Activated naive CD4-positive, alpha-beta T cell treated with anti-CD3 and anti-CD28 coated beads, Interleukin-2, amount 10 ng/mL, durations not matched to agents 7 days and 5 days (primary cell): Measurements from ENCODE around the gene KIF26B.
"Not testable (repeated sequence)": the region's sequence is repeated elsewhere in the genome, so short reads cannot be mapped to it uniquely, and the experiment has no call there.

ENCODE experiments used
- CTCF ChIA-PET: fragments of 350-600 bp; sonication (Branson Sonifier 250); formaldehyde crosslinking; loops from one replicate; lab custom pipeline; 2021; ENCODE audit warnings: antibody characterized with exemption; lab: Charles Lee
- DNase-seq: peaks from one replicate; pipeline ENCODE4 v3.0.0-alpha.2; 2020
- H3K27ac Mint-ChIP-seq: one replicate; pipeline ENCODE4 v1.8.0; 2021; ENCODE audit warnings: mild to moderate bottlenecking, moderate library complexity, mixed read lengths
- H3K27me3 Mint-ChIP-seq: one replicate; pipeline ENCODE4 v1.8.0; 2021; ENCODE audit warnings: mild to moderate bottlenecking, mixed read lengths
- H3K36me3 Mint-ChIP-seq: one replicate; pipeline ENCODE4 v1.8.0; 2021; ENCODE audit warnings: mixed read lengths
- H3K4me1 Mint-ChIP-seq: one replicate; pipeline ENCODE4 v1.8.0; 2021; ENCODE audit warnings: mixed read lengths
- H3K4me3 Mint-ChIP-seq: one replicate; pipeline ENCODE4 v1.8.0; 2021; ENCODE audit warnings: mild to moderate bottlenecking, moderate library complexity, mixed read lengths
- H3K9me3 Mint-ChIP-seq: one replicate; pipeline ENCODE4 v1.8.0; 2021; ENCODE audit warnings: mixed read lengths

KIF26B gene

DNA sequence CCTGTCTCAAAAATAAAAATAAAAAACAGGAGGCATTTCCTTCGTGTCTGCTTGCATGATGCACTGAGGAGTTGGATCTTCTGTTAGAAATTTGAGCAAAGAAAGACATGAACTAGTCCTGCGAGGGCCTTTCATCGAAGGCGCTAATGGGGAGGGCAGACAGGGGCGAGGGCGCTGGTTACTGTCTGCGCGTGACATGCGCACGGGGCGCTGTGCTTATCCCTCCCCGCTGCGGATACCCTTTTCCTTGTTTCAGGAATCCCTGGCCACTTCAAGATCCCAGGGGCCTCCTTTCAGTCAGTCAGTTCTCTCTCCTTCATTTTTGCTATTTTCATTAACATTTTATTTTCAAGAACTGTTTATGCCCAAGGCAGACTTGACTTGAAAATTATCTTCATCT lies 545.8 kb downstream of the KIF26B start:
- DNase-seq, result no peak
- CTCF ChIA-PET, result no interaction called here
- Mint-ChIP-seq H3K27ac (no peak overlapping the region), H3K27me3 (no peaks in the 10 kb centered on the region), H3K36me3 (no peaks in the 10 kb centered on the region), H3K4me3 (no peak overlapping the region), H3K4me1 (no peaks in the 10 kb centered on the region), H3K9me3 (peaks cover 3% of the 10 kb centered on the region)

DNA sequence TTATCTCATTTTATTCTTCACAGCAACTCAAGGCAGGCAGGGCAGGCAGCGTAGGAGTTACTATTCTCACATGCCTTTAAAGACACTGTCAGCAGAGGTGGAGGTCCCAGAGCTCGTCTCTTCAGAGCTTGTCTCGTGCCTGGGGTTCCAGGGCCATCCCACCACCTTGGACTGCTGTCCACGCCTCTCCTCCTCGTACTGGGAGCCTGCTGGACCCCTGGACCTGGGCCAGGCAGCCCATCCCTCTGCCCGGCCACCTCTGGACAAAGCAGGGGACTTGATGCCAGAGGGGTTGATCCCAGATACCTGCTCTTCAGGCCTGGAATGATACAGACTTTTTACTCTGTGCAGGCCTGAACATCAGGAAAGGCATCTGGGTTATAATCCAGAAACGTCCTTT lies 546.8 kb downstream of the KIF26B start:
- Mint-ChIP-seq H3K36me3 (no peaks in the 10 kb centered on the region), H3K9me3 (peaks cover 3% of the 10 kb centered on the region), H3K27me3 (no peaks in the 10 kb centered on the region), H3K4me1 (no peaks in the 10 kb centered on the region), H3K4me3 (no peak overlapping the region), H3K27ac (no peak overlapping the region)
- no peak for DNase-seq
- CTCF ChIA-PET, result no interaction called here

DNA sequence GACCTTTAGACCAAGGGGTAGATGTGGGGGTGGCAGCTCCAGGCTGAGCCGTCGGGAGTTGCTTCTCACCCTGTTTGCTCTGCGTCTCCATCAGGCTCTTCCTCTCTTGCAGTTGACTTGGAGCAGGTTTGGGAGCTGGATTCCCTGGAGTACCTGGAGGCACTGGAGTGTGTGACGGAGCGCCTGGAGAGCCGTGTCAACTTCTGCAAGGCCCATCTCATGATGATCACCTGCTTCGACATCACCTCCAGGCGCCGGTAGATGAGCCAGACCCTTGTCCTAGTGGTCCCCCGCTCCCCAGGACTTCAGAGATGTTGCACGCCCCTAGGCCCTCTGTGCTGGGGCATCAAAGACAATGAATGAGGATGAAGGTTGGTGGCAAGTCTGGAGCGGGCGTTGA lies 547.6 kb downstream of the KIF26B start:
- Mint-ChIP-seq H3K27ac (no peak overlapping the region), H3K9me3 (peaks cover 3% of the 10 kb centered on the region), H3K4me3 (no peak overlapping the region), H3K4me1 (no peaks in the 10 kb centered on the region), H3K27me3 (no peaks in the 10 kb centered on the region), H3K36me3 (no peaks in the 10 kb centered on the region)
- DNase-seq, result no peak
- CTCF ChIA-PET, result no interaction called here

DNA sequence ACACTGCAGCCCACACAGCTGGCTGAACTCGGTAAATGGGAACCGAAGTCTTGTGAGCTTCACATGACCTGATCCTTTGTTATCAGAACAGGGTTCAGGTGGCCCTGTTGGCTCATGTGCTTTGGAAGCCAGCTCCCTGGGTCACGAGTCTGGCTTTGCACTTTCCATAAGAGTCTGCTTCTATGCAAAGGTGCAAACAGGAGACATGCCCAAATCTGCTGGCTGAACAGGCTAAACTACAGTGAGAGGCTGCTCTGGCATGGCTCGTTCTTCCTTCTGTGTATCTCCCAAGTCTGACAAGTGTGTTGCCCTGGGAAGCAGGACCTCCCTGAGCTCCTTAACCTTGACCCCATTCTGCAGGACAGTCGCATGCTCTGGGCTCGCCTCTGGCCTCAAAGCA lies 549.6 kb downstream of the KIF26B start:
- H3K4me3 Mint-ChIP-seq, result no peak overlapping the region
- CTCF ChIA-PET, result no interaction called here
- no peaks in the 10 kb centered on the region for H3K36me3 Mint-ChIP-seq
- no peaks in the 10 kb centered on the region for H3K27me3 Mint-ChIP-seq
- H3K27ac Mint-ChIP-seq, result no peak overlapping the region
- no peak for DNase-seq
- H3K9me3 Mint-ChIP-seq, result no peaks in the 10 kb centered on the region
- no peaks in the 10 kb centered on the region for H3K4me1 Mint-ChIP-seq

DNA sequence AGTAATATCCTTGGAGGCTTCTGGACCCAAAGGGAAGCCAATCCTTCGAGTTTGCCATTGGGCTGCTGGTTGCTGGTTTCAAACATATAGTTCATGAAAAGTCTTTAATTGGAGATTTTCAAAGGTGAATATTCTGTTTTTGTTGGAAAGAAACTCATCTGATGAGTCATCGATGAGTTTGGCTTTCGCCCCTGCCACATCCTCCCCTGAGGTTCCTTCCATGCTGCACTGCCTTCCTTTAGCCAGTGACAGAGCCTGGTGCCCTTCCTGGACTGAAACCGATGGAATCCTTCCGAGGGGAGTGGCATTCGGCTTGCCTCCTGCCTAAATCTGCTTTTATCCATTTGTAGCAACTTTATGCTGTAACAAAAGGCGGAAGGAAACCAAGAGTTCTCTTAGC lies 550.0 kb downstream of the KIF26B start:
- DNase-seq, result no peak
- Mint-ChIP-seq H3K4me1 (no peaks in the 10 kb centered on the region), H3K4me3 (no peak overlapping the region), H3K36me3 (no peaks in the 10 kb centered on the region), H3K9me3 (no peaks in the 10 kb centered on the region), H3K27ac (no peak overlapping the region), H3K27me3 (no peaks in the 10 kb centered on the region)
- CTCF ChIA-PET, result no interaction called here

DNA sequence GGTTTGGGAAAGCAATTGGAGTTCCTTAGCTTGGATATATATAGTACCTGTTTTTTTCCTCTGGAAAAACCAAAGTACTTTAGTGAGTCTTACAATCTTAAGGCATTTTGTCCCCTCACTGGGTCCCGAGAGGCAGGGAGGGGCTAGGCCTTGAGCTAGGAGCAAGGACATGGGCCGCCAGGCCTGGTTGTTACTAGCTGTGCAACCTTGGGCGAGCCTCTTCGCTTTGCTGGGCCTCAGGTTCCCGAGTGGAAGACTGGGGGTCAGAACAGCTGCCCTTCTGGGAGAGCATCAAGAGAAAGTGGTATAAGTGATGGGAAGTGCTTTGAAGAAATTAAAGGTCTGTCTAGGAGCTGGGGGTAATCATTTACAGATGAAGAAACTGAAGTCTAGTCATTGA lies 553.2 kb downstream of the KIF26B start:
- Mint-ChIP-seq H3K27me3 (no peaks in the 10 kb centered on the region), H3K4me3 (no peak overlapping the region), H3K27ac (no peak overlapping the region), H3K36me3 (no peaks in the 10 kb centered on the region), H3K9me3 (no peaks in the 10 kb centered on the region), H3K4me1 (no peaks in the 10 kb centered on the region)
- DNase-seq, result no peak
- CTCF ChIA-PET, result no interaction called here

DNA sequence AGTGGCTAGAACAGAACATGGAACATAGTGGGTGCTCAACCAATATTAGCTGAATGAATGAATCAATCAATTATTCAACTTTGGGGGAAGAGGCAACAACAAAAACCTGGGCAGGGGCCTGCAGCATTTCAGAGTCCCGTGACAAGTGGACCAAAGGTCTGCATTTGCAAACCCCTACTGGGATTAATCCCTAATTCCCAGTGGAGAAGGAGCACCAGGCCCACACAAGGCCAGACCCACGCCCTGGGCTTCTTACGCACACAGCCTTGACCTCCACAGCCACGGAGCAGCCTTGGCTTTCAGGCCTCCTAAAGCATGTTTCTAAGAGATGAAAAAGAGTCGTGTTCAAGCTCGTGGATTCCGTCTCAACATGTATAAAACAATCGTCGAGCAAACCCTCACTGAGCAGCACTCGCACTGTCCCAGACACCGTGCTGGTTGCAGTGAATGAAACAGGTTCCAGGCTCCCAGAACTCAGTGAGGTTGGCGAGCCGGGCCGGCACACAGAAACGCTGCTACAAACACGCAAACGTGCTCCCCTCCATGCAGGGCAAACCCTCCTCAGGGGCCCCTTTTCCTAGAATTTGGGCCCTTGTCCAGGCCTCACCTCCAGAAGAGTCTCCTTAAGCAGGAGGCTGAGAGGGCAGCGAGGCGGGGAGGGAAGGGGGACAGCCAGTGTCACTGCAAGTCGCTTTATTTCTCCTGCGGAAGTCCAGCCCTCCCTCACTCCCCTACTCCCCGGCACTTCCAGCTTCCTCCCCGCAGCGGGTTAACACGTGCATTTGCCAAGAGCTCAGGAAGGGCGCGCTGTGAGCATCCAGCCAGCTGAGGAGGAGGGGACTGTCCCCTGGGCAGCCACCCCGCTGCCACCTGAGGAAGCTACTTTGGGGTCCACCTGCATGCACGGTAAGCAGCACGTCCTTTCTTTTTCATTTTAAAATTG lies 556.4 kb downstream of the KIF26B start:
- H3K9me3 Mint-ChIP-seq, result no peaks in the 10 kb centered on the region
- H3K27ac Mint-ChIP-seq, result no peak overlapping the region
- no peak overlapping the region for H3K4me3 Mint-ChIP-seq
- DNase-seq, result no peak
- CTCF ChIA-PET, result no interaction called here
- no peaks in the 10 kb centered on the region for H3K36me3 Mint-ChIP-seq
- H3K4me1 Mint-ChIP-seq, result no peaks in the 10 kb centered on the region
- H3K27me3 Mint-ChIP-seq, result no peaks in the 10 kb centered on the region

DNA sequence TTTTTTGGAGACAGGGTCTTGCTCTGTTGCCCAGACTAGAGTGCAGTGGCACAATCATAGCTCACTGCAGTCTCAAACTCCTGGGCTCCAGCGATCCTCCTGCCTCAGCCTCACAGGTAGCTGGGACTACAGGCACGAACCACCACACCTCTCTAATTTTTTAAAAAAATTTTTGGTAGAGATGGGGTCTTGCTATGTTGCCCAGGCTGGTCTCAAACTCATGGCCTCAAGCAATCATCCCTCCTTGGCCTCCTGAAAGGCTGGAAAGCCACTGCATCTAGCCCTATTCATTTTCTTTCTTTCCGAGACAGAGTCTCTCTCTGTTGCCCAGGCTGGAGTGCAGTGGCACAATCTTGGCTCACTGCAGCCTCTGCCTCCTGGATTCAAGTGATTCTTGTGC lies 559.2 kb downstream of the KIF26B start:
- H3K36me3 Mint-ChIP-seq, DNase-seq, H3K27me3 Mint-ChIP-seq, H3K4me1 Mint-ChIP-seq, H3K4me3 Mint-ChIP-seq, H3K9me3 Mint-ChIP-seq, CTCF ChIA-PET, H3K27ac Mint-ChIP-seq: not testable (repeated sequence)

DNA sequence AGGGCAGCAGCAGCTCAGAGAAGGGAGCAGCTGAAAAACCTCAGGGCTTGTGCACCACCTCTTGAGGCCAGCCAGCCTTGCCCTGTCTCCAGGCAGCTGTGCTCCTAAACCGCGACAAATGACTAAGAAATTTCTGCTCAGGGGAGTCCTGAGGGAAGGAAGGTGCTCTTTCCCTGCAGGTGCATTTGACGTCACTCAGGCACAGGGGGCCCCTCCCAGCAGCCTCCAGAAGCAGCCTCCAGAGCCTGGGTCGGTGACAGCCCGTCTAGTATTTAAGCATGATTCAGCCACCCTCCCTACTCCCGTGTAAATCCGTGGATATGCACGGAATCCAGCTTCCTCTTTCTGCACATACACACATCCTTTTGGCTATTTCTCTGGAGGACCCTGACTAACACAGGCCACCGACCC lies 560.5 kb downstream of the KIF26B start:
- CTCF ChIA-PET, result interaction anchor here (0.6 kb wide), 1 partner anchor 55 kb away, joined by 3 read pairs; no protein-coding TSS in a partner anchor
- Mint-ChIP-seq H3K36me3 (no peaks in the 10 kb centered on the region), H3K4me1 (no peaks in the 10 kb centered on the region), H3K4me3 (no peak overlapping the region), H3K27ac (no peak overlapping the region), H3K27me3 (no peaks in the 10 kb centered on the region), H3K9me3 (no peaks in the 10 kb centered on the region)
- DNase-seq, result no peak

DNA sequence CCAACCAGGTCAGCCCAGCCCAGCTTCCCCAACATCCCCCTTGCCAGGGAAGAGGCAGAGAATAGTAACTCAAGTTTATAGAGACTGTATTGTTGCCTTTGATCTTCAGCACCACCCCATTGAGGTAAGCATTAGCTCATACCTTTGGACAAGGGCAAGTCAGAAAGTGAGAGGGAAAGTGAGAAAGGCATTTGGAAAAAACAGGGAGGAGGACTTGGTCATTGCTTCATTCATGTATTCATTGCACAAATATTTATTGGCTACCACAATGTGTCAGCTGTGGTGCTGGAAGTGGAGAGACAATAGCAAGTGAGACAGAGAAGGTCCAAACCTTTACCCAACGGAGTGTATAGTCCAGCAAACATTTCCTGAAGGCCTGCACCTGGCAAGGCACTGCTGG lies 561.2 kb downstream of the KIF26B start:
- Mint-ChIP-seq H3K4me1 (no peaks in the 10 kb centered on the region), H3K9me3 (no peaks in the 10 kb centered on the region), H3K27ac (no peak overlapping the region), H3K4me3 (no peak overlapping the region), H3K27me3 (no peaks in the 10 kb centered on the region), H3K36me3 (no peaks in the 10 kb centered on the region)
- DNase-seq, result no peak
- CTCF ChIA-PET, result no interaction called here

DNA sequence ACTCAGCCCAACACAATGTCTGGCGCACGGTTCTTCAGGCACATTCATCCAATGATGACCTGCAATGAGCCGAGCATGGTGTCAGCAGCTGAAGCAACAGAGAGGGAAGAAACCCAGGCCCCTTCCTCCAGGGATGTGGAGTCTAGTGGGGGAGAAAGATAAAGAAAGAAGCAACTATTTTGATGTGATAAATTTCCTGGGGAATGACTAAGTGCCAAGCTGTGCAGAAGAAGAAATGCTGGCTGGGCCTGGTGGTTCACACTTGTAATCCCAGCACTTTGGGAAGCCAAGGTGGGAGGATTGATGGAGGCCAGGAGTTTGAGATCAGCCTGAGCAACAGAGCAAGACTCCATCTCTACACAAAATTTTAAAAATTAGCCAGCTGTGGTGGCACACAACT lies 561.8 kb downstream of the KIF26B start:
- H3K4me3 Mint-ChIP-seq, result no peak overlapping the region
- H3K36me3 Mint-ChIP-seq, result no peaks in the 10 kb centered on the region
- H3K4me1 Mint-ChIP-seq, result no peaks in the 10 kb centered on the region
- CTCF ChIA-PET, result no interaction called here
- DNase-seq, result no peak
- no peaks in the 10 kb centered on the region for H3K27me3 Mint-ChIP-seq
- no peaks in the 10 kb centered on the region for H3K9me3 Mint-ChIP-seq
- no peak overlapping the region for H3K27ac Mint-ChIP-seq

DNA sequence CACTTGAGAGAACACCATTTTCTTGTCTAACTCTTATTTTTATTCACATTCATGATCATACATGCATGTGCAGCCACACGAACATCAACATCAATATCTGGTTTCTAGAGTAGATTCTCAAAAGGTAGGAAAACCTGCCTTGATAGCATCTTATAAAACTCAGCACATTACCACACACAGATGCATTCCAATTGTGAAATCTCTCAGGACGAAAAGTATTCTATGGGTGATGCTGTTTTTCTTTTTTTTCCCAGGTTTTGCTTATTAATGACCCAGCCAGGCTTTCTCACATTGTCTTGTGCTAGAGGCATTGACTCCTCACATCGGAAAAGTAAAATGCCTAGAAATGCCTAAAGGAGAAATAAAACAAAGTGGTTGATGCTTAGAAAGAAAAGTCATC lies 562.8 kb downstream of the KIF26B start:
- Mint-ChIP-seq H3K27ac (no peak overlapping the region), H3K4me1 (no peaks in the 10 kb centered on the region), H3K27me3 (no peaks in the 10 kb centered on the region), H3K36me3 (no peaks in the 10 kb centered on the region), H3K4me3 (no peak overlapping the region), H3K9me3 (peaks cover 1% of the 10 kb centered on the region)
- DNase-seq, result no peak
- CTCF ChIA-PET, result no interaction called here

DNA sequence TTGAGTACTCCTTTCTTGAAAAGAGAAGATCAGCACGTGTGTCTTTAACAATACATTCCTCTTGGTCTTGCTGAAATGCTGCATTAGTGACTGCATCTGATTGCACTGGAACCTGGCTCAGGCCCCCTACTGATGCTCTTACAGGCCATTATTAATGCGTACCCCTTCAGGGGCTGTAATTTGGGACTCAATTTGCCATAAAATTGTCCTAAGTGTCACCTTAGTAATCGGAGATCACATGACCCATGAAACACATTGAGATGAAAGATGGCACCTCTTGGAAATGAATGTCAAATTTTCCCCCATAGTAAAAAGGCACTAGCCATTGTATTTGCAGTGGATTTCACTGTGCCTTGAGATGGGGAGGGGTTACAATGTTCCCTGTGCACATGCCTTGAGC lies 563.3 kb downstream of the KIF26B start:
- no peaks in the 10 kb centered on the region for H3K4me1 Mint-ChIP-seq
- no peak for DNase-seq
- H3K36me3 Mint-ChIP-seq, result no peaks in the 10 kb centered on the region
- no peaks in the 10 kb centered on the region for H3K27me3 Mint-ChIP-seq
- H3K9me3 Mint-ChIP-seq, result peaks cover 1% of the 10 kb centered on the region
- H3K4me3 Mint-ChIP-seq, result no peak overlapping the region
- H3K27ac Mint-ChIP-seq, result no peak overlapping the region
- CTCF ChIA-PET, result no interaction called here

DNA sequence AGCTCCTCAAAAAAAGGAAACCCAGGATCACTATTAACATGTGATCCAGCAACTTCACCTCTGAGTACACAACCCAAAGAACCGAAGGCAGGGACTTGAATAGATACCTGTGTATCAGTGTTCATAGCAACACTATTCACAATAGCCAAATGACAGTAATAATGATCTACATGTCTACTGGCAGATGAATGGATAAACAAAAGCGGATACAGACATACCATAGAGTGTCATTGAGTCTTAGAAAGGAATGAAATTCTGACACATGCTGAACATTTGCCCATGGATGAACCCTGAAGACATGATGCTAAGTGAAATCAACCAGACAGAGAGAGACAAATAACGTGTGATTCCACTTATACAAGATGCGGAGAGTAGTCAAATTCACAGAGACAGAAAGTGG lies 564.2 kb downstream of the KIF26B start:
- H3K9me3 Mint-ChIP-seq, result peaks cover 4% of the 10 kb centered on the region
- no peaks in the 10 kb centered on the region for H3K4me1 Mint-ChIP-seq
- DNase-seq, result no peak
- CTCF ChIA-PET, result no interaction called here
- H3K36me3 Mint-ChIP-seq, result no peaks in the 10 kb centered on the region
- no peak overlapping the region for H3K27ac Mint-ChIP-seq
- no peaks in the 10 kb centered on the region for H3K27me3 Mint-ChIP-seq
- no peak overlapping the region for H3K4me3 Mint-ChIP-seq

DNA sequence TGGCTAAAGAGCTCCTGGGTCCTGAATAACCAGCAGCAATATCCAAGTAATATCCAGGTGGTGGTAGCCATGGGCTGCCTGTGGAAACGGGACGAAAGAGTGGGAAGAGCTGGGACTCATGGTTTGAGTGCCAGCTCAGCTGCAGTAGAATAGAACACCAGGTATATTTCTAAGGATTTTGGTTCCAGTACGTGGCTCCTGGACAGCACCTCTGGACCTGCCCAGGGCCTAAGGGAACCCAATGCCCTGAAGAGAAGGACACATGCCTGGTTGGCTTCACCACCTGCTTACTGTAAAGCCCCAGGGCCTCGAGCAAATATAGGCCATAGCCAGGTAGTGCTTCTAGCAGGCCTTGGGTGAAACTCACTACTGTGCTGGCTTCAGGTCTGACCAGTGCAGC lies 566.7 kb downstream of the KIF26B start:
- no peaks in the 10 kb centered on the region for H3K36me3 Mint-ChIP-seq
- no peak overlapping the region for H3K27ac Mint-ChIP-seq
- DNase-seq, result no peak
- H3K4me1 Mint-ChIP-seq, result no peaks in the 10 kb centered on the region
- CTCF ChIA-PET, result no interaction called here
- H3K9me3 Mint-ChIP-seq, result peaks cover 9% of the 10 kb centered on the region
- no peak overlapping the region for H3K4me3 Mint-ChIP-seq
- H3K27me3 Mint-ChIP-seq, result no peaks in the 10 kb centered on the region
